Fibroblast of the aortic adventitia (primary cell): ENCODE results near the gene PABPC1L. TPM values are rescaled to one million over a fixed set of nuclear protein-coding genes. Genes with fewer than 3 reads are reported as not detected.

ENCODE experiments used
- DNase-seq: peaks from one replicate; pipeline ENCODE4 v3.0.0-alpha.2; 2010; ENCODE audit warnings: low read depth
- H3K4me3 ChIP-seq: 2 replicates; pipeline ENCODE4 v1.5.1; 2011; ENCODE audit warnings: low read depth, mild to moderate bottlenecking, control low read depth, low read length, moderate library complexity
- CTCF ChIP-seq: IDR thresholded peaks from 2 replicates; pipeline ENCODE4 v1.5.1; 2011; ENCODE audit warnings: mild to moderate bottlenecking, low read length, control low read depth, inconsistent platforms; ENCODE audit not compliant: insufficient read depth
- total RNA-seq: library from RNA; depleted of rRNA; stranded (reverse); fragments of >200 nt; gene quantifications from 2 replicates; pipeline ENCODE4 v1.2.3, GENCODE V29; 2012; ENCODE audit warnings: low replicate concordance

PABPC1L gene
- total RNA-seq, 1 donor = 7.9 TPM

- no peak for TF ChIP-seq CTCF
- DNase-seq = no peak
- no peak overlapping the region for H3K4me3 ChIP-seq
Measured at GRCh38 chr20:44976698-44977097, 66.8 kb downstream of the PABPC1L start.

DNA sequence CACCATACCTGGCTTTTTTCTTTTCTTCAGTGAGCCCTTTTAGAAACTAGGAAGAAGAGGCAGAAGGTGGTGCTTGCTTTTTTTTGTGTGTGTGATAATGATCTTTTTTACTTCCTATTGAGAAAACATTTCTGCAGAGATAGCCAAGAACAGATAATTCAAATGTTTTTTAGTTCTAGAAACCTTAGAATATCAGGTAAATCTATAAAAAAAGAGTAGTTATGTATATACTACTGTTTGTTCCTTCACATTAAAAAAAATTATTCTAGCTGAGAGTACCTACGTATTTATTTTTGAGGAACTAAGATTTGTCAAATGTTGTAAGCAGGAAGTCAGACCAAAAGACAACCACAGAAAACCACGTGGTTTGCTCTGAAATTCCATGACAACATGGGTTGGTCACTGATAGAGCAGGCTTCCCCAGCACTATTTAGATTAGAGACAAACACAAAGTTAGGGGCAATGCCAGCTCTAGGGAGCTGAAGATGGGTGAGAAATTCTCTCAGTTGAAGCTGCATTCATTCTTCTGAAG is 69.3 kb downstream of the PABPC1L start:
- no peak for TF ChIP-seq CTCF
- no peak for DNase-seq
- H3K4me3 ChIP-seq = no peak overlapping the region

- no peak for DNase-seq
- no peak for TF ChIP-seq CTCF
- no peak overlapping the region for H3K4me3 ChIP-seq
Measured at GRCh38 chr20:44981736-44982406, 72.0 kb downstream of the PABPC1L start.

DNA sequence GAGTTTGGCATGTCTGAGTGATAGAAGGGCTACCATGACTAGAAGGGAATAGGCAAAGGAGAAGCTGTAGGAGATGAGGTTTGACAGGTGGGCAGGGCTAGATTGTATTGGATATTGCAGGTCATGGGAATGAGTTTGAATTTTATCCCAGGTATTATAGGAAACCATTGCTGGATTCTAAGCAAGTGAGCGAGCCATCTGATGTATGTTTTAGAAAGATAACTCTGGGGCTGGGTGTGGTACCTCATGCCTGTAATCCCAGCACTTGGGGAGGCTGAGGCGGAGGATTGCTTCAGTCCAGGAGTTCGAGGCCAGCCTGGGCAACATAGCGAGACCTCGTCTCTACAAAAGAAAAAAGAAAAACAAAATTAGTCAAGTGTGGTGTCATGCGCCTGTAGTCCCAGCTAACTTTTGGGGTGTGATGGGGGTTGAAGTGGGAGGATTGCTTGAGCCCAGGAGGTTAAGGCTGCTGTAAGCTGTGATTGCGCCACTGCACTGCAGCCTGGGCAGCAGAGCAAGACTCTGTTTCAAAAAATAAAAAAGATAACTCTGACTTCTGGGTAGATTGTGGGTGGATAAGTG is 73.3 kb downstream of the PABPC1L start:
- H3K4me3 ChIP-seq = no peak overlapping the region
- no peak for TF ChIP-seq CTCF
- no peak for DNase-seq

- no peak for TF ChIP-seq CTCF
- no peak for DNase-seq
- H3K4me3 ChIP-seq = no peak overlapping the region
Measured at GRCh38 chr20:44988631-44989171, 78.8 kb downstream of the PABPC1L start.

Other genes starting within 250 kb of the PABPC1L start
- gene CCN5, start 194.7 kb upstream of the PABPC1L start, total RNA-seq = 67.9 and 266 TPM in 2 replicates
- gene KCNK15, start 164.2 kb upstream of the PABPC1L start, total RNA-seq = 4.2 and 8.5 TPM in 2 replicates
- 0.27 and 0.41 TPM in 2 replicates for gene RIMS4, start 99.5 kb upstream of the PABPC1L start, total RNA-seq
- gene YWHAB, start 24.4 kb upstream of the PABPC1L start, total RNA-seq = 174 and 180 TPM in 2 replicates
- 7.0 and 29.3 TPM in 2 replicates for gene TOMM34, start 50.3 kb downstream of the PABPC1L start, total RNA-seq
- gene STK4, start 56.5 kb downstream of the PABPC1L start, total RNA-seq = 20.8 and 41.6 TPM in 2 replicates
- gene KCNS1, start 191.1 kb downstream of the PABPC1L start, total RNA-seq = 0.18 TPM in 1 of 2 replicates, not detected in the other
- gene WFDC5, start 205.1 kb downstream of the PABPC1L start, total RNA-seq = not detected in 2 replicates
- gene WFDC12, start 214.4 kb downstream of the PABPC1L start, total RNA-seq = not detected in 2 replicates